GM11168 (cell line): ENCODE results near the gene ATRN.
"Not testable (repeated sequence)": the region's sequence is repeated elsewhere in the genome, so short reads cannot be mapped to it uniquely, and the experiment has no call there.

ENCODE experiments used
- in situ Hi-C: fragments of 300-500 bp; cut with MboI; formaldehyde crosslinking; loops from one replicate; pipeline ENCODE4 v1.12.0; 2022; ENCODE audit warnings: low sequenced_read_pairs; ENCODE audit not compliant: unreplicated experiment

The ATRN gene

GRCh38 chr20:3470627-3471396 is at the start of gene ATRN:
Gene ATRN (plus strand): TSS chr20:3471018. CDS start chr20:3471108, 90 bp downstream.
- in situ Hi-C loops, result no loop called here

GRCh38 chr20:3421985-3422384 is 48.8 kb upstream of the ATRN start:
- in situ Hi-C loops, result no loop called here

GRCh38 chr20:3423126-3423525 is 47.7 kb upstream of the ATRN start:
- in situ Hi-C loops, result no loop called here

- in situ Hi-C loops, result not testable (repeated sequence)
Observed at GRCh38 chr20:3426766-3427165, 44.1 kb upstream of the ATRN start.

GRCh38 chr20:3430376-3431069 is 40.3 kb upstream of the ATRN start:
- in situ Hi-C loops, result no loop called here

- in situ Hi-C loops, result no loop called here
Observed at GRCh38 chr20:3431109-3431508, 39.7 kb upstream of the ATRN start.

GRCh38 chr20:3432844-3433243 is 38.0 kb upstream of the ATRN start:
- in situ Hi-C loops, result no loop called here

GRCh38 chr20:3433744-3434143 is 37.1 kb upstream of the ATRN start:
- in situ Hi-C loops, result no loop called here

GRCh38 chr20:3434232-3434631 is 36.6 kb upstream of the ATRN start:
- in situ Hi-C loops, result no loop called here

- in situ Hi-C loops, result no loop called here
Observed at GRCh38 chr20:3436864-3437574, 33.8 kb upstream of the ATRN start.

- in situ Hi-C loops, result no loop called here
Observed at GRCh38 chr20:3446779-3447178, 24.0 kb upstream of the ATRN start.

GRCh38 chr20:3447321-3447720 is 23.5 kb upstream of the ATRN start:
- in situ Hi-C loops, result no loop called here

GRCh38 chr20:3449319-3449718 is 21.5 kb upstream of the ATRN start:
- in situ Hi-C loops, result no loop called here

- in situ Hi-C loops, result no loop called here
Observed at GRCh38 chr20:3452136-3452535, 18.7 kb upstream of the ATRN start.

- in situ Hi-C loops, result no loop called here
Observed at GRCh38 chr20:3452690-3453089, 18.1 kb upstream of the ATRN start.

- in situ Hi-C loops, result no loop called here
Observed at GRCh38 chr20:3454831-3455230, 16.0 kb upstream of the ATRN start.

- in situ Hi-C loops, result no loop called here
Observed at GRCh38 chr20:3456648-3457047, 14.2 kb upstream of the ATRN start.

- in situ Hi-C loops, result no loop called here
Observed at GRCh38 chr20:3459881-3460307, 10.9 kb upstream of the ATRN start.

GRCh38 chr20:3461211-3461771 is 9.5 kb upstream of the ATRN start:
- in situ Hi-C loops, result no loop called here

GRCh38 chr20:3461911-3462677 is 8.7 kb upstream of the ATRN start:
- in situ Hi-C loops, result no loop called here
